Small intestine (tissue), 7 donors: ENCODE measurements around the gene TALDO1. TPM values are rescaled to one million over a fixed set of nuclear protein-coding genes. Genes with fewer than 3 reads are reported as not detected.

Experiments
- DNase-seq, 2 donors: peaks; one replicate each; pipeline versions ENCODE4 v3.0.0 to v3.0.0-alpha.2; 2013
- FAIRE-seq: peaks from 2 replicates; lab custom pipeline; 2012; peaks lifted over from hg19 to GRCh38; lab: Jason Lieb, UNC
- H3K27ac ChIP-seq, 3 donors: one replicate each; pipeline ENCODE4 v1.5.1; 2013; ENCODE audit warnings: low read length in 2 of 3, mild to moderate bottlenecking in 2 of 3, control low read depth in 1 of 3, inconsistent platforms in 1 of 3, low read depth in 1 of 3, moderate library complexity in 1 of 3
- H3K27me3 ChIP-seq, 3 donors: one replicate each; pipeline ENCODE4 v1.6.1; 2013; ENCODE audit warnings: low read length in 3 of 3, inconsistent platforms in 1 of 3; ENCODE audit not compliant: control insufficient read depth in 3 of 3, insufficient read depth in 3 of 3
- H3K36me3 ChIP-seq, 3 donors: one replicate each; pipeline ENCODE4 v1.6.1; 2013; ENCODE audit warnings: low read length in 3 of 3, inconsistent platforms in 1 of 3, low read depth in 1 of 3, mild to moderate bottlenecking in 1 of 3, moderate library complexity in 1 of 3; ENCODE audit not compliant: control insufficient read depth in 3 of 3, insufficient read depth in 2 of 3
- H3K4me1 ChIP-seq, 3 donors: one replicate each; pipeline ENCODE4 v1.6.1; 2013; ENCODE audit warnings: low read length in 2 of 3, inconsistent platforms in 1 of 3, low read depth in 1 of 3, mild to moderate bottlenecking in 1 of 3, moderate library complexity in 1 of 3; ENCODE audit not compliant: control insufficient read depth in 3 of 3, insufficient read depth in 2 of 3
- H3K4me3 ChIP-seq, 3 donors: one replicate each; pipeline ENCODE4 v1.5.1; 2013; ENCODE audit warnings: low read length in 3 of 3, control low read depth in 1 of 3, inconsistent platforms in 1 of 3, low read depth in 1 of 3, mild to moderate bottlenecking in 1 of 3, moderate library complexity in 1 of 3
- H3K9me3 ChIP-seq, 2 donors: one replicate each; pipeline ENCODE4 v1.6.1; 2013; ENCODE audit warnings: low read depth in 1 of 2, low read length in 1 of 2; ENCODE audit not compliant: control insufficient read depth in 2 of 2, insufficient read depth in 1 of 2
- WGBS, 3 donors: extraction: QIAGEN DNeasy Blood & Tissue Kit; methylation state at CpG; one replicate each; pipeline ENCODE4 v1.1.7; 2013; 5-methylcytosine and 5-hydroxymethylcytosine counted together
- polyA plus RNA-seq, 4 donors: library from polyadenylated mRNA; stranded (reverse) in 3 of 4; unstranded in 1 of 4; fragments of 200-250 nt in 3 of 4; fragments of 120-200 nt in 1 of 4; gene quantifications; one replicate each; pipeline versions ENCODE4 v1.2.1 to v1.2.3, GENCODE V29; 2013
- donor health status: healthy with polysubstance abuse.
- donor health status: control.
- donor health status: control.
- donor health status: Bipolar disorder and iron deficiency.
- donor health status: healthy.

Gene TALDO1
- polyA plus RNA-seq, 4 donors: 97.9 to 188 (median 174) TPM

GRCh38 chr11:812390-812789 lies 65.1 kb downstream of the TALDO1 start:
- Histone ChIP-seq H3K36me3 (peaks cover 17 to 62% (median 18%) of the 10 kb centered on the region in 3 donors), H3K27ac (no peak overlapping the region), H3K9me3 (no peaks in the 10 kb centered on the region), H3K4me1 (peaks cover 0 to 15% (median 3%) of the 10 kb centered on the region in 3 donors), H3K27me3 (no peaks in the 10 kb centered on the region), H3K4me3 (no peak overlapping the region)
- DNase-seq (no peak), FAIRE-seq (no peak)
- WGBS, 3 donors: 61 to 80% (median 79%) methylated on average over 3 of the region's 3 CpGs

GRCh38 chr11:813072-813455 lies 65.8 kb downstream of the TALDO1 start:
- Histone ChIP-seq H3K27ac (no peak overlapping the region), H3K4me3 (no peak overlapping the region), H3K4me1 (peaks cover 0 to 15% (median 3%) of the 10 kb centered on the region in 3 donors), H3K27me3 (no peaks in the 10 kb centered on the region), H3K36me3 (peaks cover 17 to 62% (median 18%) of the 10 kb centered on the region in 3 donors), H3K9me3 (no peaks in the 10 kb centered on the region)
- 87 to 91% (median 89%) methylated on average over 6 of the region's 6 CpGs for WGBS, 3 donors
- DNase-seq (no peak), FAIRE-seq (no peak)

GRCh38 chr11:813456-814096 lies 66.3 kb downstream of the TALDO1 start:
- 83 to 86% (median 83%) methylated on average over 9 of the region's 9 CpGs for WGBS, 3 donors
- H3K4me1 ChIP-seq: peaks cover 0 to 15% (median under 1%) of the 10 kb centered on the region in 3 donors
- no peak overlapping the region for H3K27ac ChIP-seq
- no peak for DNase-seq
- no peaks in the 10 kb centered on the region for H3K9me3 ChIP-seq
- H3K4me3 ChIP-seq: no peak overlapping the region
- peaks cover 17 to 62% (median 18%) of the 10 kb centered on the region in 3 donors for H3K36me3 ChIP-seq
- no peaks in the 10 kb centered on the region for H3K27me3 ChIP-seq
- FAIRE-seq: no peak

Other genes starting within 250 kb of the TALDO1 start
- gene RNH1, start 240.2 kb upstream of the TALDO1 start, polyA plus RNA-seq: 100 to 1,000 TPM in 2 of 4 donors, 10 to 100 TPM in 2; 80.9 to 120 (median 100) TPM
- 100 to 1,000 TPM in 2 of 4 donors, 10 to 100 TPM in 2; 23.6 to 142 (median 92.7) TPM for gene HRAS, start 211.9 kb upstream of the TALDO1 start, polyA plus RNA-seq
- gene LRRC56, start 209.9 kb upstream of the TALDO1 start, polyA plus RNA-seq: 1 to 10 TPM in 2 of 4 donors, under 1 TPM in 2; 0.54 to 2.7 (median 1.0) TPM
- 10 to 100 TPM in 2 of 4 donors, 1 to 10 TPM in 2; 4.7 to 26.4 (median 11.9) TPM for gene LMNTD2, start 186.7 kb upstream of the TALDO1 start, polyA plus RNA-seq
- 100 to 1,000 TPM in 2 of 4 donors, 10 to 100 TPM in 2; 49.1 to 174 (median 120) TPM for gene RASSF7, start 186.5 kb upstream of the TALDO1 start, polyA plus RNA-seq
- gene PHRF1, start 171.0 kb upstream of the TALDO1 start, polyA plus RNA-seq: 10 to 100 TPM; 14.6 to 43.3 (median 23.6) TPM
- 100 to 1,000 TPM in 2 of 4 donors, 10 to 100 TPM in 2; 14.5 to 115 (median 73.1) TPM for gene IRF7, start 131.5 kb upstream of the TALDO1 start, polyA plus RNA-seq
- 1,000 to 10,000 TPM in 1 of 4 donors, 100 to 1,000 TPM in 3; 112 to 1,182 (median 936) TPM for gene CDHR5, start 122.5 kb upstream of the TALDO1 start, polyA plus RNA-seq
- 100 to 1,000 TPM in 1 of 4 donors, 10 to 100 TPM in 2, 1 to 10 TPM in 1; 4.8 to 114 (median 22.3) TPM for gene SCT, start 120.3 kb upstream of the TALDO1 start, polyA plus RNA-seq
- 1 to 10 TPM in 2 of 4 donors, under 1 TPM in 2; 0.51 to 1.4 (median 1.1) TPM for gene DRD4, start 110.2 kb upstream of the TALDO1 start, polyA plus RNA-seq
- gene DEAF1, start 52.2 kb upstream of the TALDO1 start, polyA plus RNA-seq: 10 to 100 TPM; 18.2 to 39.6 (median 29.4) TPM
- 10 to 100 TPM; 11.9 to 35.4 (median 21.2) TPM for gene TMEM80, start 51.6 kb upstream of the TALDO1 start, polyA plus RNA-seq
- 1,000 to 10,000 TPM in 2 of 4 donors, 100 to 1,000 TPM in 1, 10 to 100 TPM in 1; 90.2 to 1,255 (median 670) TPM for gene EPS8L2, start 41.2 kb upstream of the TALDO1 start, polyA plus RNA-seq
- 10 to 100 TPM; 12.2 to 55.6 (median 29.8) TPM for gene GATD1, start 30.0 kb downstream of the TALDO1 start, polyA plus RNA-seq
- gene CEND1, start 42.6 kb downstream of the TALDO1 start, polyA plus RNA-seq: 1 to 10 TPM in 1 of 4 donors, under 1 TPM in 1, not detected in 2; 0.22 to 3.3 TPM
- 10 to 100 TPM; 10.5 to 21.9 (median 10.8) TPM for gene SLC25A22, start 50.8 kb downstream of the TALDO1 start, polyA plus RNA-seq
- 10 to 100 TPM; 14.5 to 47.0 (median 28.6) TPM for gene PIDD1, start 57.8 kb downstream of the TALDO1 start, polyA plus RNA-seq
- gene RPLP2, start 62.5 kb downstream of the TALDO1 start, polyA plus RNA-seq: 1,000 to 10,000 TPM; 1,144 to 2,714 (median 1,335) TPM
- 100 to 1,000 TPM in 3 of 4 donors, 10 to 100 TPM in 1; 66.2 to 250 (median 162) TPM for gene PNPLA2, start 71.5 kb downstream of the TALDO1 start, polyA plus RNA-seq
- 10 to 100 TPM; 38.7 to 88.8 (median 65.2) TPM for gene CRACR2B, start 80.5 kb downstream of the TALDO1 start, polyA plus RNA-seq
- 100 to 1,000 TPM; 187 to 359 (median 284) TPM for gene CD151, start 85.5 kb downstream of the TALDO1 start, polyA plus RNA-seq
- 100 to 1,000 TPM in 3 of 4 donors, 10 to 100 TPM in 1; 82.9 to 140 (median 132) TPM for gene POLR2L, start 95.1 kb downstream of the TALDO1 start, polyA plus RNA-seq
- gene TSPAN4, start 95.4 kb downstream of the TALDO1 start, polyA plus RNA-seq: 10 to 100 TPM in 2 of 4 donors, 1 to 10 TPM in 2; 5.1 to 53.3 (median 10.2) TPM
- gene CHID1, start 163.3 kb downstream of the TALDO1 start, polyA plus RNA-seq: 10 to 100 TPM; 13.6 to 94.4 (median 42.1) TPM
- gene AP2A2, start 178.4 kb downstream of the TALDO1 start, polyA plus RNA-seq: 10 to 100 TPM; 30.5 to 67.3 (median 45.0) TPM